K562 (cell line): ENCODE data around the gene MARS1. TPM values are rescaled to one million over a fixed set of nuclear protein-coding genes. Genes with fewer than 3 reads are reported as not detected.

Experiments used
- CBFA2T3 ChIP-seq: fragments of 450-650 bp; IDR thresholded peaks from 2 replicates; pipeline ENCODE4 v1.6.1; 2017
- CTBP1 ChIP-seq: fragments of 450-650 bp; IDR thresholded peaks from 2 replicates; pipeline ENCODE4 v1.6.1; 2016; ENCODE audit warnings: borderline replicate concordance
- FIP1L1 ChIP-seq: fragments of 200-400 bp; formaldehyde crosslinking; IDR thresholded peaks from 2 replicates; pipeline ENCODE4 v1.6.1; 2018; ENCODE audit warnings: mild to moderate bottlenecking, low read depth, low read length; ENCODE audit not compliant: poor library complexity, severe bottlenecking
- GABPA ChIP-seq: fragments of 200-800 bp; sonication (Bioruptor generic); conservative IDR thresholded peaks from 2 replicates; pipeline ENCODE4 v1.6.1; 2016; ENCODE audit warnings: low read depth, missing genetic modification characterization, missing compliant biosample characterization
- HMG20B ChIP-seq: fragments of 250-450 bp; sonication (Bioruptor Pico); IDR thresholded peaks from 2 replicates; pipeline ENCODE4 v1.5.0; 2021; ENCODE audit warnings: mild to moderate bottlenecking
- MED1 ChIP-seq: sonication (generic); formaldehyde crosslinking; IDR thresholded peaks from 2 replicates; pipeline ENCODE4 v1.8.1; 2023; ENCODE audit warnings: missing genetic modification reagents, borderline replicate concordance
- MTA3 ChIP-seq: fragments of 450-650 bp; formaldehyde crosslinking; IDR thresholded peaks from 2 replicates; pipeline ENCODE4 v1.6.1; 2017; ENCODE audit warnings: mild to moderate bottlenecking, borderline replicate concordance
- NFIC ChIP-seq: fragments of 450-650 bp; IDR thresholded peaks from 2 replicates; pipeline ENCODE4 v1.6.1; 2017; ENCODE audit warnings: mild to moderate bottlenecking, inconsistent platforms
- NFIX ChIP-seq: fragments of 250-450 bp; sonication (Bioruptor Pico); IDR thresholded peaks from 2 replicates; pipeline ENCODE4 v1.4.0; 2020; ENCODE audit warnings: low read depth, mild to moderate bottlenecking, moderate library complexity
- POLR2AphosphoS2 ChIP-seq: IDR thresholded peaks from 2 replicates; pipeline ENCODE4 v1.6.1; 2012; ENCODE audit warnings: low read length, improper control_type of control experiment
- POLR3G ChIP-seq: IDR thresholded peaks from 2 replicates; pipeline ENCODE4 v1.6.1; 2011; ENCODE audit not compliant: insufficient read length, insufficient replicate concordance; ENCODE audit errors: extremely low read depth
- SMARCA4 ChIP-seq: fragments of 450-650 bp; IDR thresholded peaks from 2 replicates; pipeline ENCODE4 v1.6.1; 2016
- YBX1 ChIP-seq: fragments of 450-650 bp; IDR thresholded peaks from 2 replicates; pipeline ENCODE4 v1.7.1; 2016; ENCODE audit warnings: mild to moderate bottlenecking
- ZBTB1 ChIP-seq: sonication (generic); formaldehyde crosslinking; IDR thresholded peaks from 2 replicates; pipeline ENCODE4 v1.8.1; 2023; ENCODE audit warnings: missing genetic modification reagents, low read depth, mild to moderate bottlenecking, borderline replicate concordance
- ZNF232 ChIP-seq: sonication (generic); formaldehyde crosslinking; IDR thresholded peaks from 2 replicates; pipeline ENCODE4 v1.8.0; 2022; ENCODE audit warnings: mild to moderate bottlenecking, missing genetic modification reagents
- ZNF695 ChIP-seq: fragments of 450-650 bp; formaldehyde crosslinking; IDR thresholded peaks from 2 replicates; pipeline ENCODE4 v1.4.0; 2020; ENCODE audit warnings: mild to moderate bottlenecking, moderate library complexity
- polyA plus RNA-seq, 8 experiments: library from polyadenylated mRNA; depleted of rRNA in 4 of 8; stranded (reverse) in 5 of 8; unstranded in 3 of 8; fragments of >200 nt; fragmentation: Nextera tagmentation in 2 of 8; fragmentation: Illumina TruSeq in 1 of 8; extraction: Ambion mirVana in 2 of 8; extraction: Trizol in 1 of 8; gene quantifications; 2 replicates each; pipeline versions ENCODE4 v1.2.1 to v1.2.3, GENCODE V29; 2011 to 2014; ENCODE audit warnings: inconsistent platforms in 1 of 8, missing spikeins in 1 of 8
- total RNA-seq, 7 experiments: library from RNA; depleted of rRNA in 6 of 7; stranded (reverse); fragments of >200 nt in 6 of 7; fragmentation: Illumina TruSeq in 2 of 7; extraction: Trizol in 2 of 7; gene quantifications; 2 replicates each; pipeline versions ENCODE4 v1.2.1 to v1.2.3, GENCODE V29; 2011 to 2021; ENCODE audit warnings: low replicate concordance in 1 of 7
- TF ChIP-seq, protein P1 (sequence below), 3 experiments: IDR thresholded peaks in 2 of 3; conservative IDR thresholded peaks in 1 of 3; 2 replicates each; pipeline ENCODE4 v1.5.1; 2011 to 2012; ENCODE audit warnings: low read length in 3 of 3, mild to moderate bottlenecking in 3 of 3, control low read depth in 2 of 3, improper control_type of control experiment in 1 of 3, inconsistent platforms in 1 of 3, low read depth in 1 of 3, mixed read lengths in 1 of 3, moderate library complexity in 1 of 3; ENCODE audit not compliant: insufficient read depth in 2 of 3
- TF ChIP-seq, protein P2 (sequence below): fragments of 200-800 bp; sonication (Bioruptor generic); IDR thresholded peaks from 2 replicates; pipeline ENCODE4 v1.6.1; 2017; ENCODE audit warnings: missing genetic modification characterization, missing compliant biosample characterization
- TF ChIP-seq, protein P3 (sequence below): fragments of 250-450 bp; sonication (Bioruptor Pico); IDR thresholded peaks from 2 replicates; pipeline ENCODE4 v1.5.0; 2020; ENCODE audit warnings: mild to moderate bottlenecking

The MARS1 gene
- total and polyA plus RNA-seq, 9 of the 15 experiments (the other 6 are each of a cell fraction or from before 2014, with no cell fraction given): 117 to 382 (median 220) TPM

DNA sequence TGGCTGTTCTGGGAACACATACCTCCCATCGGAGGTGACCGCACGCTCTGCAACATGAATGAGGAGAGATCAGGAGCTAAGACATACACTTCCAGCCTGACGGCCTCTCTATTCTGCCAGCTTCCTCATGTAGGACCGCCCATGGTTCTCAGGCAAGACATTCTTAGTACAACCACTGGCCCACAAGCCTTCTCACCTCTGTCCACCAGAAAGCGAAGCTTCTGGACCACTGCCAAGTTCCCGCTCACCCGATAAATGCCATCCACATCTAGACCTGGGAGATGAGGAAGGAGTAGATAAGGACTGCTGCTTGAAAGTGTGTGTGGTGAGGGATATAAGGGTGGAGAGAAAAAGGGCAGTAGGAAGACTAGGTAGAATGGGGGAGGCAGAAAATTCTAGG, 13.4 kb upstream of the MARS1 start (continued):
- no peak for TF ChIP-seq HMG20B (CRISPR knock-in tag)
- peak; percentile 41; the same call in 1 of the 2 replicates for TF ChIP-seq CTBP1
- TF ChIP-seq NFIC: peak; percentile 95
- TF ChIP-seq GABPA (tag): no peak
- TF ChIP-seq SMARCA4: no peak
- 0 out of 2 replicates have a peak, but pooled peaks have one; percentile 13 for TF ChIP-seq NFIX (CRISPR knock-in tag)
- no peak for TF ChIP-seq YBX1
- TF ChIP-seq ZNF695: no peak
- TF ChIP-seq MTA3: peak; percentile 23; the same call in 1 of the 2 replicates
- TF ChIP-seq CBFA2T3: 0 out of 2 replicates have a peak, but pooled peaks have one; percentile 32
- TF ChIP-seq, protein P1, sequence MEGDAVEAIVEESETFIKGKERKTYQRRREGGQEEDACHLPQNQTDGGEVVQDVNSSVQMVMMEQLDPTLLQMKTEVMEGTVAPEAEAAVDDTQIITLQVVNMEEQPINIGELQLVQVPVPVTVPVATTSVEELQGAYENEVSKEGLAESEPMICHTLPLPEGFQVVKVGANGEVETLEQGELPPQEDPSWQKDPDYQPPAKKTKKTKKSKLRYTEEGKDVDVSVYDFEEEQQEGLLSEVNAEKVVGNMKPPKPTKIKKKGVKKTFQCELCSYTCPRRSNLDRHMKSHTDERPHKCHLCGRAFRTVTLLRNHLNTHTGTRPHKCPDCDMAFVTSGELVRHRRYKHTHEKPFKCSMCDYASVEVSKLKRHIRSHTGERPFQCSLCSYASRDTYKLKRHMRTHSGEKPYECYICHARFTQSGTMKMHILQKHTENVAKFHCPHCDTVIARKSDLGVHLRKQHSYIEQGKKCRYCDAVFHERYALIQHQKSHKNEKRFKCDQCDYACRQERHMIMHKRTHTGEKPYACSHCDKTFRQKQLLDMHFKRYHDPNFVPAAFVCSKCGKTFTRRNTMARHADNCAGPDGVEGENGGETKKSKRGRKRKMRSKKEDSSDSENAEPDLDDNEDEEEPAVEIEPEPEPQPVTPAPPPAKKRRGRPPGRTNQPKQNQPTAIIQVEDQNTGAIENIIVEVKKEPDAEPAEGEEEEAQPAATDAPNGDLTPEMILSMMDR (IDR thresholded peaks at IDR 0.05 in 2 of 3, conservative IDR thresholded peaks at IDR 0.05 in 1 of 3; ENCODE audit: insufficient read depth in 2 of 3, low read depth in 1 of 3, low read length in 3 of 3): no peak
- no peak for TF ChIP-seq ZNF232 (CRISPR knock-in tag)
- no peak for TF ChIP-seq FIP1L1
- TF ChIP-seq POLR3G: no peak
- TF ChIP-seq, protein P2, sequence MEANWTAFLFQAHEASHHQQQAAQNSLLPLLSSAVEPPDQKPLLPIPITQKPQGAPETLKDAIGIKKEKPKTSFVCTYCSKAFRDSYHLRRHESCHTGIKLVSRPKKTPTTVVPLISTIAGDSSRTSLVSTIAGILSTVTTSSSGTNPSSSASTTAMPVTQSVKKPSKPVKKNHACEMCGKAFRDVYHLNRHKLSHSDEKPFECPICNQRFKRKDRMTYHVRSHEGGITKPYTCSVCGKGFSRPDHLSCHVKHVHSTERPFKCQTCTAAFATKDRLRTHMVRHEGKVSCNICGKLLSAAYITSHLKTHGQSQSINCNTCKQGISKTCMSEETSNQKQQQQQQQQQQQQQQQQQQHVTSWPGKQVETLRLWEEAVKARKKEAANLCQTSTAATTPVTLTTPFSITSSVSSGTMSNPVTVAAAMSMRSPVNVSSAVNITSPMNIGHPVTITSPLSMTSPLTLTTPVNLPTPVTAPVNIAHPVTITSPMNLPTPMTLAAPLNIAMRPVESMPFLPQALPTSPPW: no peak
- no peak for TF ChIP-seq POLR2AphosphoS2
- TF ChIP-seq, protein P3, sequence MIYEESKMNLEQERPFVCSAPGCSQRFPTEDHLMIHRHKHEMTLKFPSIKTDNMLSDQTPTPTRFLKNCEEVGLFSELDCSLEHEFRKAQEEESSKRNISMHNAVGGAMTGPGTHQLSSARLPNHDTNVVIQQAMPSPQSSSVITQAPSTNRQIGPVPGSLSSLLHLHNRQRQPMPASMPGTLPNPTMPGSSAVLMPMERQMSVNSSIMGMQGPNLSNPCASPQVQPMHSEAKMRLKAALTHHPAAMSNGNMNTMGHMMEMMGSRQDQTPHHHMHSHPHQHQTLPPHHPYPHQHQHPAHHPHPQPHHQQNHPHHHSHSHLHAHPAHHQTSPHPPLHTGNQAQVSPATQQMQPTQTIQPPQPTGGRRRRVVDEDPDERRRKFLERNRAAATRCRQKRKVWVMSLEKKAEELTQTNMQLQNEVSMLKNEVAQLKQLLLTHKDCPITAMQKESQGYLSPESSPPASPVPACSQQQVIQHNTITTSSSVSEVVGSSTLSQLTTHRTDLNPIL (CRISPR knock-in tag): no peak
- TF ChIP-seq MED1 (CRISPR knock-in tag): no peak
- TF ChIP-seq ZBTB1 (CRISPR knock-in tag): no peak
